Body of pancreas (tissue), 4 donors: ENCODE measurements around the gene SCN8A. TPM values are rescaled to one million over a fixed set of nuclear protein-coding genes. Genes with fewer than 3 reads are reported as not detected.

Source experiments
- ATAC-seq: fragments of 150-250 bp; one replicate; pipeline ENCODE4 v1.9.1; 2016
- DNase-seq, 4 donors: peaks; one replicate each; pipeline ENCODE4 v3.0.0-alpha.2; 2019
- H3K27ac ChIP-seq, 4 donors: fragments of 200-600 bp; sonication (generic); 1 replicate in 3 of 4; 2 replicates in 1 of 4; pipeline versions ENCODE4 v1.5.1 to v1.6.1; 2016 to 2019; ENCODE audit warnings: mild to moderate bottlenecking in 1 of 4, mixed read lengths in 1 of 4, moderate library complexity in 1 of 4
- H3K27me3 ChIP-seq, 2 donors: fragments of 200-600 bp; sonication (generic); one replicate each; pipeline ENCODE4 v1.6.0; 2016; ENCODE audit warnings: mild to moderate bottlenecking in 1 of 2
- H3K36me3 ChIP-seq, 2 donors: fragments of 200-600 bp; sonication (generic); replicated peaks in 1 of 2; 2 replicates each; pipeline ENCODE4 v1.5.1; 2016; ENCODE audit warnings: low read depth in 2 of 2; ENCODE audit not compliant: insufficient read depth in 1 of 2
- H3K4me1 ChIP-seq: fragments of 200-600 bp; sonication (generic); one replicate; pipeline ENCODE4 v1.6.0; 2016
- H3K4me3 ChIP-seq, 2 donors: fragments of 200-600 bp; sonication (generic); 1 replicate in 1 of 2; 2 replicates in 1 of 2; pipeline ENCODE4 v1.5.1; 2016 to 2019
- H3K9me3 ChIP-seq, 3 donors: fragments of 200-600 bp; sonication (generic); 1 replicate in 2 of 3; 2 replicates in 1 of 3; pipeline ENCODE4 v1.5.1; 2016
- POLR2A ChIP-seq, 3 donors: fragments of 450-650 bp; IDR thresholded peaks; one replicate each; pipeline ENCODE4 v1.6.1; 2016; ENCODE audit warnings: antibody characterized with exemption in 3 of 3, mild to moderate bottlenecking in 2 of 3
- WGBS, 2 donors: methylation state at CpG; one replicate each; pipeline ENCODE4 v1.1.5; 2017; 5-methylcytosine and 5-hydroxymethylcytosine counted together
- intact Hi-C: fragments of 100-400 bp; cut with DNase I; formaldehyde crosslinking; loops from one replicate; pipeline ENCODE4 v1.15.1; 2023
- total RNA-seq, 2 donors: library from RNA; depleted of rRNA; stranded (reverse); fragments of >200 nt; gene quantifications; one replicate each; pipeline ENCODE4 v1.1.0, GENCODE V29; 2016
- TF ChIP-seq, protein P1 (sequence below), 7 experiments: fragments of 450-650 bp in 4 of 7; fragments of 200-600 bp in 3 of 7; sonication (generic) in 3 of 7; IDR thresholded peaks; one replicate each; pipeline ENCODE4 v1.5.1; 2016 to 2019; ENCODE audit warnings: antibody characterized with exemption in 7 of 7

Gene SCN8A
- total RNA-seq, 2 donors from 2014 or later: 4.9 to 11.2 TPM

- Histone ChIP-seq H3K27me3 (no peaks in the 10 kb centered on the region), H3K36me3 (no peaks in the 10 kb centered on the region), H3K4me1 (peaks cover 24% of the 10 kb centered on the region), H3K9me3 (no peaks in the 10 kb centered on the region), H3K27ac (no peak overlapping the region), H3K4me3 (no peak overlapping the region)
- ATAC-seq (no peak), DNase-seq (peak in 3 of 4 donors; percentile 54 to 67 (median 57))
- 39 to 55% methylated on average over 4 of the region's 4 CpGs for WGBS, 2 donors
- intact Hi-C loops: loop anchor here (10.0 kb wide), 1 partner anchor 398 kb away; the partner anchor contains the start of gene SLC4A8
- TF ChIP-seq, protein P1, sequence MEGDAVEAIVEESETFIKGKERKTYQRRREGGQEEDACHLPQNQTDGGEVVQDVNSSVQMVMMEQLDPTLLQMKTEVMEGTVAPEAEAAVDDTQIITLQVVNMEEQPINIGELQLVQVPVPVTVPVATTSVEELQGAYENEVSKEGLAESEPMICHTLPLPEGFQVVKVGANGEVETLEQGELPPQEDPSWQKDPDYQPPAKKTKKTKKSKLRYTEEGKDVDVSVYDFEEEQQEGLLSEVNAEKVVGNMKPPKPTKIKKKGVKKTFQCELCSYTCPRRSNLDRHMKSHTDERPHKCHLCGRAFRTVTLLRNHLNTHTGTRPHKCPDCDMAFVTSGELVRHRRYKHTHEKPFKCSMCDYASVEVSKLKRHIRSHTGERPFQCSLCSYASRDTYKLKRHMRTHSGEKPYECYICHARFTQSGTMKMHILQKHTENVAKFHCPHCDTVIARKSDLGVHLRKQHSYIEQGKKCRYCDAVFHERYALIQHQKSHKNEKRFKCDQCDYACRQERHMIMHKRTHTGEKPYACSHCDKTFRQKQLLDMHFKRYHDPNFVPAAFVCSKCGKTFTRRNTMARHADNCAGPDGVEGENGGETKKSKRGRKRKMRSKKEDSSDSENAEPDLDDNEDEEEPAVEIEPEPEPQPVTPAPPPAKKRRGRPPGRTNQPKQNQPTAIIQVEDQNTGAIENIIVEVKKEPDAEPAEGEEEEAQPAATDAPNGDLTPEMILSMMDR (IDR thresholded peaks at IDR 0.05): no peak
- TF ChIP-seq POLR2A (IDR thresholded peaks at IDR 0.05): no peak
These were observed 231.9 kb downstream of the SCN8A start for GRCh38 chr12:51822956-51823355.

DNA sequence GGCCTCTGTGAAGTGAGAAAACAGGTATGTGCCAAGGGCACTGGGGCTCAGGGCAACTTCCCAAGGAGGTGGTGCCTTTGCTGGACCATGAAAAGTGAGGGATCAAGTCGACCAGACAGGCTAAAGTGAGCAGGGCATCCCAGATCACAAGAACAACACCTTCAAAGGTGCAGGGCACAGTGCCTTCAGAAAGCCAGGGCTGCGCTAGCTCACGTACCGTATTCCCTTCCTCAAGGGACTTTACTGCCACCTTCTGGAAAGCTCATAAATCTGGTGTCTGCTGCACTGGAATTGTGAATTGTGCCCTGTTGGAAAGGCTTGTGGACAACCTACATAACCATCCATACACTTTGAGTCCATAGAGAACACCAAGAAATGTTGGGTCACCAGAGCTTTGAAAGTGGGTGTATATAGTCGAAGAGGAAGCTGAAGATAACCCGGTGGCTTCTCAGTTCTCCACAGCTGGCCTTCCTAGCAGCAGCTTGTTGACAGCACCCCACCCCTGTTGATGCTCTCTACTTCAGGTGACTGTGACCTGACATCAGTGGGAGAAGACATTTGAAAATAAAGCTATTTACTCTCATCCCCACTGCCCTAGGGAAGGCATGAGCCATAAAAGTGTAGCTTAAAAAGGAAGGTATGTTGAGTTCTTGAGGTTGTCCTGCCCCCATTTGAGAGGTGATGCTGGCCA lies 233.0 kb downstream of the SCN8A start:
- Histone ChIP-seq H3K27ac (no peak overlapping the region), H3K36me3 (no peaks in the 10 kb centered on the region), H3K4me1 (peaks cover 24% of the 10 kb centered on the region), H3K9me3 (no peaks in the 10 kb centered on the region), H3K4me3 (no peak overlapping the region), H3K27me3 (no peaks in the 10 kb centered on the region)
- TF ChIP-seq, protein P1 (IDR thresholded peaks at IDR 0.05): peak; percentile 44 to 81 (median 73)
- no peak for TF ChIP-seq POLR2A (IDR thresholded peaks at IDR 0.05)
- intact Hi-C loops: loop anchor here (10.0 kb wide), 1 partner anchor 399 kb away; the partner anchor contains the start of gene SLC4A8
- DNase-seq (peak; percentile 59 to 76 (median 74)), ATAC-seq (peak; percentile 60)
- 9 to 13% methylated on average over 6 of the region's 6 CpGs for WGBS, 2 donors

DNA sequence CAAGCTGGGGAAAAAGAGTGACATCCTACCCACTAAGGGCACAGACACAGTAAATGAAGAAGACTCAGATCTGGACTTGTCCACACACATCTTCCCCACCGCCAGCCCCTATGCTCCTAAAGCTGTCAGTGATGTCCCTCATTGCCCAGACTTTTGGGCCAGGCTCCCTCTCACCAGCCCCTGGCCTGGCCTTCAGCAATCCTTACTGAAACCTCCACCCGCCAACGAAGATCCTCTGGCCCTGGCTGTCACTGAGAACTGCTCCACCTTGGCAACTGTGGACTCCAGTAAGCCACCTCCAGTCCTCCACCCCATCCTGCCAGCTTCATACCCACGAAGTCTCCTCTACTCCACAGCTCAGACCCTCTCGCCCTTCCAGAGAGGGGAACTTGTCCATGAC lies 234.2 kb downstream of the SCN8A start:
- no peak for DNase-seq
- WGBS, 2 donors: 82 to 83% methylated on average over 5 of the region's 5 CpGs
- H3K4me3 ChIP-seq: no peak overlapping the region
- H3K27me3 ChIP-seq: no peaks in the 10 kb centered on the region
- no peaks in the 10 kb centered on the region for H3K9me3 ChIP-seq
- H3K4me1 ChIP-seq: peaks cover 17% of the 10 kb centered on the region
- no peaks in the 10 kb centered on the region for H3K36me3 ChIP-seq
- ATAC-seq: no peak
- intact Hi-C loops: loop anchor here (10.0 kb wide), 1 partner anchor 400 kb away; the partner anchor contains the start of gene SLC4A8
- no peak for TF ChIP-seq POLR2A (IDR thresholded peaks at IDR 0.05)
- TF ChIP-seq, protein P1 (IDR thresholded peaks at IDR 0.05): no peak
- no peak overlapping the region for H3K27ac ChIP-seq

DNA sequence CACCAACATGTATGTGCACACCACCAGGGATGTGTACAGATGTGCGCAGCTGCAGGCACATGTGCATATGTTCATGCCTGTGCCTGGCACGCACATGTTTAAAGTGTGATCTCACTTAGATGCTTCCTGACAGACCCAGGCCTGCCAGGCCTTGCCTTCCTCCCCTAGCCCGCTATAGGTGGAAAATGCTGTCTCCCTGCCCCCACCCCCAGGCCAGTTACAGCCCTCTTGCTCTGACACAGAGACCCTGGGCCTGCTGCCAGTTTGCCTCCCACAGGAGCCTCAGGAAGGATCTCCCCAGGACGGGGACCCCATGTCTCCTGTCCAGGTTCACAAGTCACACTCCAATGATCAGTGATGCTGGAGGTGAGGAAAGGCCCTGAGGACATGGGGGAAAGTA lies 235.8 kb downstream of the SCN8A start:
- H3K9me3 ChIP-seq: no peaks in the 10 kb centered on the region
- ATAC-seq: no peak
- WGBS, 2 donors: 78 to 81% methylated on average over 3 to 4 of the region's 4 CpGs
- H3K4me1 ChIP-seq: peaks cover 5% of the 10 kb centered on the region
- TF ChIP-seq, protein P1 (IDR thresholded peaks at IDR 0.05): no peak
- no peak for TF ChIP-seq POLR2A (IDR thresholded peaks at IDR 0.05)
- peaks cover 0 to 3% of the 10 kb centered on the region in 2 donors for H3K27me3 ChIP-seq
- H3K4me3 ChIP-seq: no peak overlapping the region
- intact Hi-C loops: loop anchor here (10.0 kb wide), 1 partner anchor 402 kb away; the partner anchor contains the start of gene SLC4A8
- no peaks in the 10 kb centered on the region for H3K36me3 ChIP-seq
- no peak overlapping the region for H3K27ac ChIP-seq
- DNase-seq: no peak
